ENCODE measurements around the gene PRMT5.

- TF ChIP-seq CTBP1 (IDR thresholded peaks at IDR 0.05; ENCODE audit: borderline replicate concordance) (no peak), FOXA1 (IDR thresholded peaks at IDR 0.05) (no peak), FOXM1 (IDR thresholded peaks at IDR 0.05; ENCODE audit: borderline replicate concordance) (no peak), HDGF (IDR thresholded peaks at IDR 0.05; ENCODE audit: borderline replicate concordance) (no peak), SP1 (IDR thresholded peaks at IDR 0.05) (no peak), ARNT (IDR thresholded peaks at IDR 0.05) (no peak), FOXK2 (IDR thresholded peaks at IDR 0.05) (no peak), BHLHE40 (IDR thresholded peaks at IDR 0.05; ENCODE audit: borderline replicate concordance) (no peak), ELF4 (IDR thresholded peaks at IDR 0.05) (no peak), SUZ12 (IDR thresholded peaks at IDR 0.05) (no peak)
Observed at GRCh38 chr14:22976620-22977433, 47.7 kb upstream of the PRMT5 start.

All from HEK293T (cell line).